ENCODE measurements around the gene KCNIP1.

DNA sequence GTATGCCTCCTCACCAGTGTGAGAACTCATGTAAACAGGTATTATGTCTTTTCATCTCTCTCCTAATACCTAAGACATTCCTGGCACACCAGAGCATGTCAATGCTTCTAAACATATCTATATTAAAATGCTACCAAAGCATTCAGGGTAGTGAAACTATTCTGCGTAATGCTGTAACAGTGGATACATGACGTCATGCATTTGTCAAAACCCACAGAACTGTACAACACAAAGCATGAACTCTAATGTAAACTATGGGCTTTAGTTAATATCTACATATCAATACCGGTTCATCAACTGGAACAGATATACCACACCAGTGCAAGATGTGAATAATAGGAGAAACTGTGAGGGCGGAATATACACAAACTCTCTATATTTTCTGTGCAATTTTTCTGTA, 207.5 kb downstream of the KCNIP1 start:
- TF ChIP-seq, protein P1, sequence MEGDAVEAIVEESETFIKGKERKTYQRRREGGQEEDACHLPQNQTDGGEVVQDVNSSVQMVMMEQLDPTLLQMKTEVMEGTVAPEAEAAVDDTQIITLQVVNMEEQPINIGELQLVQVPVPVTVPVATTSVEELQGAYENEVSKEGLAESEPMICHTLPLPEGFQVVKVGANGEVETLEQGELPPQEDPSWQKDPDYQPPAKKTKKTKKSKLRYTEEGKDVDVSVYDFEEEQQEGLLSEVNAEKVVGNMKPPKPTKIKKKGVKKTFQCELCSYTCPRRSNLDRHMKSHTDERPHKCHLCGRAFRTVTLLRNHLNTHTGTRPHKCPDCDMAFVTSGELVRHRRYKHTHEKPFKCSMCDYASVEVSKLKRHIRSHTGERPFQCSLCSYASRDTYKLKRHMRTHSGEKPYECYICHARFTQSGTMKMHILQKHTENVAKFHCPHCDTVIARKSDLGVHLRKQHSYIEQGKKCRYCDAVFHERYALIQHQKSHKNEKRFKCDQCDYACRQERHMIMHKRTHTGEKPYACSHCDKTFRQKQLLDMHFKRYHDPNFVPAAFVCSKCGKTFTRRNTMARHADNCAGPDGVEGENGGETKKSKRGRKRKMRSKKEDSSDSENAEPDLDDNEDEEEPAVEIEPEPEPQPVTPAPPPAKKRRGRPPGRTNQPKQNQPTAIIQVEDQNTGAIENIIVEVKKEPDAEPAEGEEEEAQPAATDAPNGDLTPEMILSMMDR (IDR thresholded peaks at IDR 0.05), result no peak
- TF ChIP-seq POLR2AphosphoS5 (IDR thresholded peaks at IDR 0.05; ENCODE audit: low read depth, low read length) (no peak), SIN3A (IDR thresholded peaks at IDR 0.05; ENCODE audit: borderline replicate concordance, insufficient read depth, low read depth, low read length) (no peak)

Data from Panc1 (cell line).